VCaP (cell line): ENCODE results near the gene BDKRB2.

ENCODE experiments used
- H3K27ac ChIP-seq: fragments of 450-650 bp; 2 replicates; pipeline ENCODE4 v1.5.1; 2017
- CTCF ChIP-seq: fragments of 450-650 bp; conservative IDR thresholded peaks from 2 replicates; pipeline ENCODE4 v1.5.1; 2017; ENCODE audit warnings: mild to moderate bottlenecking, moderate library complexity

BDKRB2 gene

DNA sequence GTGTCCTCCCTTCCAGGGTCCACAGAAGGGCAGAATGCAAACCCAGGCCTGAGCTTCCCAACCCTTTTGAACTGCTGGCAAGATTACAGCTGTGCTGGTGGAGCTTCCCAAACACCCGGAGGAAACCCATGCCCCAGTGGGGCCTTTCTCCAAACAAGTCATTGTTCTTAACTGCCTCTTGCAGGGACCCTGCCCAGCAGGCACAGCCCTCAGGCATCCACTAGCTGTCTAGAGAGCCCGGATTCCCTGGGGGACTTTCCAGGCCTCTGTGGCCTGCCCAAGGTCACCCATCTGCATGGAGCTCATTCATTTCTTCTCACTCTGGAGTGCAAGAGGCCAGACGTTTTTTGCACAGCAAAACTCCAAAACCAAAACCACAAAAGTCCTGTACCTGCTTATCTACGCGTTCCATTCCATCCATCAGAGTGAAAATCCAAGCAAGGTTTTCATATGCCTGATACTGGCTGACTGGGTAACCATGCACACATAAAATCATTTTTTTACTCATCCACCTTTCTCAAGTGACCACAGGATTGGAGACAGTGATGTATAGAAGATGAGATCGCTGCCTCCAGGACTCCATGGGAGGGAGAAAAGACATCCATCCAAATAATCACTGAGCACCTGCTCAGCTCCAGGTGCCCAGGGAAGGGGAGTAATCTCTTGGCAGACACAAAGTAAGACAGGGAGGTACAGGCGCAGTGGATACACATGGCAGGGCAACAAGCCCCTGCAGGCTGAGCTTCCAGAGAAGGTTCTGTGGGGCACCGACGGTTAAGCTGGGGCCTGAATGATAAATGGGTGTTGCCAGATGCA, 17.2 kb upstream of the BDKRB2 start:
- no peak overlapping the region for H3K27ac ChIP-seq
- TF ChIP-seq CTCF: no peak

- no peak overlapping the region for H3K27ac ChIP-seq
- TF ChIP-seq CTCF: no peak
These were observed 15.3 kb upstream of the BDKRB2 start for GRCh38 chr14:96189281-96189711.

DNA sequence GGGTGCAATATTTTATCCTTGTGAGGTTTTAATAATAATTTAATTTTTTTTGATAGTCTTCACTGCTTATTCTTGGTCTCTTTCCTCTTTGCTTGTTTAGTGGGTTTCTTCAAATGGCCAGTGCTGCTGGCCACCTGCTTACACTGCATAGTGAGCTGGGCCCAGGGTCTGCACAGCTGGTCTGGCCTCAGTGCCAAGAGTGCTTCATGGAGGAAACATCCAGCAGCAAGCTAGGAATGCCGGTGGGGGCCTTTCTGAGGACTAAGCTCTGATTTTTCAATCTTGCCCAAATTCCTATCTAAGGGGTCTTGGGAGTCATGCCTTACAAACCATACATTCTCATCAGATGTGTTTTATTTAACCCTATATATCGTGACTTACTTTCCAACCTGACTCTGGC, 13.3 kb upstream of the BDKRB2 start:
- TF ChIP-seq CTCF: no peak
- H3K27ac ChIP-seq: no peak overlapping the region

DNA sequence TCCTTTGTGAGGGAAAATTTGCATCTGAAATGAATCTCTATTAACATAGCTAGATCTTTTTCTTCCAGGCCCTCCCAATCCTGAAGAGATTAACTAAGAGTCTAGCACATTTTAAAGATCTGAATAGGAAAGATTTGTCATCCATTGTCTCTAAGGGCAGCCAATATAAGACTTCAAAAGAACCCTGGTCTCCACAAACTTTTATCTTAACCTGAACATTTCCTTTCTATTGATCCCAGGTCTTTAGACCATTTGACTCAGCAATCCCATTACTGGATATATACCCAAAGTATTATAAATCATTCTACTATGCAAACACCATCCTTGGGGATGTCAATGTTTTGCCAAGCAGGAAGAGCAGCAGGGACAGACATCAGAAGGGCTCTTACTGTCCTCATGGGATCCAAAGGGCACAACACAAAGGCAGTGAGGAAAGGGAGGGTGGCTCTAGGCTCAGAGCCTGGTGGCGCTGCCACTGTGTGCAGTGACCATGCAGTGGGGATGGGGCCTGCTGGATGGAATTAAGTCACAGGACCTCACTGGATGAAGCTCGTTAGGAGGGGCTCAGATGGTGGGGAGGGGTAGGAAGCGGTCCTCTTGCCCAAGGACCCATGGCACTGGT, 12.7 kb upstream of the BDKRB2 start:
- H3K27ac ChIP-seq: no peak overlapping the region
- TF ChIP-seq CTCF: no peak

DNA sequence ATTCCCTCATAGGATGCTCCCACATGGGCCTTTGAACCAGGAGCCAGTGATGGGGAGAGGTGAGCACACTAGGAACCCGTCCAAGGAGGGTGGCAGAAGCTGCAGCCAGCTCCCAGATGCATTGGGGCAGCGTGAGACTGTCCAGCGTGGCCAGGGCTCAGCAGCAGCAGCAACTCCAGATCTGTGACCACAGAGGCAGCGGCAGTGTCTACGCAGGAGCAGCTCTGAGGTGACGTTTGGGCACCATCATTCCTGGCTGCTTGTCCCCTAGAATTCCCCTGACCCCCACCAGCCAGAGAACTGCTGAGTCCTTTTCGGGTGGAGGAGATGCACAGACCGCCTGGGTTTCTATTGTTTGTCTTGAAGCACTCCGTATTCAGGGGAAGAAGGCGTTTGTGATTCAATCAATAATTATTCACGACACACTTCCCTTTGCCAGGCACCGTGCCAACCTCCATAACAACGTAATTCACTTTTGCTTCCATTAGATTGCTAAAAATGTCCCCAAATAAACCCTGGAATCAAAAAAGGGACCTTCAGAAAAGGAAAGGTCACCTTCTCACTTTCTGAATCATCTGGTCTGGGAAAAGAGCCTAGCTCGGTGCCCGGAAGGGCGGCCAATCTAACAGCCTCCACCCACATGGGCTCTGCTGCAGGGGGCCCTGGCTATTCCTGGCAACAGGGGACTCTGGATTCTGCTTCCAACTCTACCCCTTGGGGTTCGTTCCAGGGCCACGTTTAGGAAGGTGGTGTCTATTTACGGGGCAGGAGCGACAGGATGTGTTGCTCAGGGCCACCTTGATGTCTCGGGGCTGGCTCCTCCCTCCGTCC, 11.4 kb upstream of the BDKRB2 start:
- TF ChIP-seq CTCF: no peak
- H3K27ac ChIP-seq: no peak overlapping the region

- H3K27ac ChIP-seq: no peak overlapping the region
- TF ChIP-seq CTCF: no peak
These were observed 10.4 kb upstream of the BDKRB2 start for GRCh38 chr14:96194262-96194656.
